ENCODE results near the gene TBL2.
"Not testable (repeated sequence)": the region's sequence is repeated elsewhere in the genome, so short reads cannot be mapped to it uniquely, and the experiment has no call there.

TBL2 gene

DNA sequence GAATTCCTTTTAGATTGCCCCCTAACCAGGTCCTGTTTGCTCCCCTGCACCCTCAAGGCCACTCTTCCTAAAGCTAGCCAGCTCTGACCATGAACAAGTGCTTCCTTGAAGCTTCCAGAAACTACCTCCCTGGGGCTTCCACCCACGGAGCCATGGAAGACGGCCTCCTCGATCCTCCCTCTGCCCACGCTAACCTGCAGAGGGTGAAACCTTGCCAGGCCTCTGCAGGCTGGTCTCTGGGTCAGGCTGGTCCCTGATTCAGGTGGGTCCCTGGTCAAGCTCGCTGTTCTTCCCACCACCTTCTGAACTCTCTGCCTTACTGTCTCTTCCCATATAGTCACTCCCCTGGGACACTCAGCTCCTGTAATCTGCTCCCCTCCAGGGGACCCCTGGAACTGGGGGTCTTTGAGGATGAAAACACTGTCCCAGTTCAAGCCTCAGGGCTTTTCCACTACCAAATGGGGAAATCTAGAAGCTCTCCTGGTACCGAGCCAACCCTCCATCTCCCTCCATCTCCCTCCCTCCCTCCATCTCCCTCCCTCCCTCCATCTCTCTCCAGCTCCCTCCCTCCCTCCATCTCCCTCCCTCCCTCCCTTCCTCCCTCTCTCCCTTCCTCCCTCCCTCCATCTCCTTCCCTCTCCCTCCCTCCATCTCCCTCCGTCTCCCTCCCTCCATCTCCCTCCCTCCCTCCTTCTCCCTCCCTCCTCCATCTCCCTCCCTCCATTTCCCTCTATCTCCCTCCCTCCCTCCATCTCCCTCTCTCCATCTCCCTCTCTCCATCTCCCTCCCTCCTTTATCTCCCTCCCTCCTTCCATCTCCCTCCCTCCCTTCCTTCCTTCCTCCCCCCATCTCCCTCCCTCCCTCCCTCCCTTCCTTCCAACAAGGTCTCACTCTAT, 43.0 kb upstream of the TBL2 start:
- H2AFZ ChIP-seq (ENCODE audit: low read depth, low read length): no peak overlapping the region
- no peaks in the 10 kb centered on the region for H4K20me1 ChIP-seq (ENCODE audit: insufficient read depth, low read length)
- H3K27me3 ChIP-seq (ENCODE audit: low read depth, low read length): peaks cover under 1% of the 10 kb centered on the region
- H3K4me3 ChIP-seq (ENCODE audit: low read length): no peak overlapping the region
- H3K9ac ChIP-seq (ENCODE audit: low read length): no peak overlapping the region
- TF ChIP-seq, protein P1, sequence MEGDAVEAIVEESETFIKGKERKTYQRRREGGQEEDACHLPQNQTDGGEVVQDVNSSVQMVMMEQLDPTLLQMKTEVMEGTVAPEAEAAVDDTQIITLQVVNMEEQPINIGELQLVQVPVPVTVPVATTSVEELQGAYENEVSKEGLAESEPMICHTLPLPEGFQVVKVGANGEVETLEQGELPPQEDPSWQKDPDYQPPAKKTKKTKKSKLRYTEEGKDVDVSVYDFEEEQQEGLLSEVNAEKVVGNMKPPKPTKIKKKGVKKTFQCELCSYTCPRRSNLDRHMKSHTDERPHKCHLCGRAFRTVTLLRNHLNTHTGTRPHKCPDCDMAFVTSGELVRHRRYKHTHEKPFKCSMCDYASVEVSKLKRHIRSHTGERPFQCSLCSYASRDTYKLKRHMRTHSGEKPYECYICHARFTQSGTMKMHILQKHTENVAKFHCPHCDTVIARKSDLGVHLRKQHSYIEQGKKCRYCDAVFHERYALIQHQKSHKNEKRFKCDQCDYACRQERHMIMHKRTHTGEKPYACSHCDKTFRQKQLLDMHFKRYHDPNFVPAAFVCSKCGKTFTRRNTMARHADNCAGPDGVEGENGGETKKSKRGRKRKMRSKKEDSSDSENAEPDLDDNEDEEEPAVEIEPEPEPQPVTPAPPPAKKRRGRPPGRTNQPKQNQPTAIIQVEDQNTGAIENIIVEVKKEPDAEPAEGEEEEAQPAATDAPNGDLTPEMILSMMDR (IDR thresholded peaks at IDR 0.05; ENCODE audit: low read depth, low read length): no peak
- no peak for TF ChIP-seq EZH2phosphoT487 (IDR thresholded peaks at IDR 0.05; ENCODE audit: low read depth)
- no peaks in the 10 kb centered on the region for H3K9me3 ChIP-seq (ENCODE audit: insufficient read depth, low read length)
- H3K79me2 ChIP-seq (ENCODE audit: low read length): no peaks in the 10 kb centered on the region
- no peak overlapping the region for H3K27ac ChIP-seq (ENCODE audit: low read length)
- H3K36me3 ChIP-seq (replicated peaks; ENCODE audit: low read depth, low read length): no peaks in the 10 kb centered on the region
- no peaks in the 10 kb centered on the region for H3K4me1 ChIP-seq (ENCODE audit: low read length)
- no peak overlapping the region for H3K4me2 ChIP-seq (ENCODE audit: low read length)

DNA sequence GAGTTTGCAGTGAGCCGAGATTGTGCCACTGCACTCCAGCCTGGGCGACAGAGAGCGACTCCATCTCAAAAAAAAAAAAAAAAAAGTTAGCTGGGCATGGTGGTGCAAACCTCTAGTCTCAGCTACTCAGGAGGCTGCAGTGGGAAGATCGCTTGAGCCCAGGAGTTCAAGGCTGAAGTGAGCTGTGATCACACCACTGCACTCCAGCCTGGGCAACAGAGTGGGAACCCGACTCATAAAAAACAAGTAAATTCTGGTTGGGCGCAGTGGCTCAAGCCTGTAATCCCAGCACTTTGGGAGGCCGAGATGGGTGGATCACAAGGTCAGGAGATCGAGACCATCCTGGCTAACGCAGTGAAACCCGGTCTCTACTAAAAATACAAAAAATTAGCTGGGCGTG, 41.0 kb upstream of the TBL2 start:
- H3K4me3 ChIP-seq (ENCODE audit: low read length); H3K4me2 ChIP-seq (ENCODE audit: low read length); H3K4me1 ChIP-seq (ENCODE audit: low read length); H2AFZ ChIP-seq (ENCODE audit: low read depth, low read length); H3K79me2 ChIP-seq (ENCODE audit: low read length); H3K27ac ChIP-seq (ENCODE audit: low read length); H3K9me3 ChIP-seq (ENCODE audit: insufficient read depth, low read length); H3K36me3 ChIP-seq (replicated peaks; ENCODE audit: low read depth, low read length); H3K9ac ChIP-seq (ENCODE audit: low read length); H4K20me1 ChIP-seq (ENCODE audit: insufficient read depth, low read length); H3K27me3 ChIP-seq (ENCODE audit: low read depth, low read length): not testable (repeated sequence)

DNA sequence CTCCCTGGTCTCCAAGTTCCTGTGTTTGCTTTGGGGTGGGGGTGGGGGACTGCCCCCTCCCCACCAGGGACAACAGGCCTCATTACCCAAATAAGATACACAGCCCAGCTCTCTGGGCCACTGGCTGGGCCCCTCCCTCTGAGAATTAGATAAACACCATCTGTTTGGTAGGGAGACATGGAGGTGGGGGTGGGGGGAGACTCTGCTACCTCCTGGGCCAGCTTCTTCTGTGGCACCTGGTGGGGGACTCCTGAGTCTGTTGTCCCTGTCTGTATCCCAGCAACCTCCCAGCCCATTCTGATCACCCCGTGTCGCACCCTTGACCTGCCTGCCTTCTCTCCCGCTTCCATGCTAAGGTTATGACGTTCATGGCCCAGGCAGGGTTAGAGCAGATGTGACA, 40.2 kb upstream of the TBL2 start:
- Histone ChIP-seq H3K9ac (ENCODE audit: low read length) (no peak overlapping the region), H3K36me3 (replicated peaks; ENCODE audit: low read depth, low read length) (no peaks in the 10 kb centered on the region), H3K9me3 (ENCODE audit: insufficient read depth, low read length) (no peaks in the 10 kb centered on the region), H3K27me3 (ENCODE audit: low read depth, low read length) (no peaks in the 10 kb centered on the region), H3K4me2 (ENCODE audit: low read length) (no peak overlapping the region), H2AFZ (ENCODE audit: low read depth, low read length) (no peak overlapping the region), H3K79me2 (ENCODE audit: low read length) (no peaks in the 10 kb centered on the region), H3K4me1 (ENCODE audit: low read length) (peaks cover 3% of the 10 kb centered on the region; the same call in 1 of the 2 replicates), H3K27ac (ENCODE audit: low read length) (no peak overlapping the region), H4K20me1 (ENCODE audit: insufficient read depth, low read length) (no peaks in the 10 kb centered on the region), H3K4me3 (ENCODE audit: low read length) (no peak overlapping the region)
- TF ChIP-seq, protein P1 (IDR thresholded peaks at IDR 0.05; ENCODE audit: low read depth, low read length): no peak

DNA sequence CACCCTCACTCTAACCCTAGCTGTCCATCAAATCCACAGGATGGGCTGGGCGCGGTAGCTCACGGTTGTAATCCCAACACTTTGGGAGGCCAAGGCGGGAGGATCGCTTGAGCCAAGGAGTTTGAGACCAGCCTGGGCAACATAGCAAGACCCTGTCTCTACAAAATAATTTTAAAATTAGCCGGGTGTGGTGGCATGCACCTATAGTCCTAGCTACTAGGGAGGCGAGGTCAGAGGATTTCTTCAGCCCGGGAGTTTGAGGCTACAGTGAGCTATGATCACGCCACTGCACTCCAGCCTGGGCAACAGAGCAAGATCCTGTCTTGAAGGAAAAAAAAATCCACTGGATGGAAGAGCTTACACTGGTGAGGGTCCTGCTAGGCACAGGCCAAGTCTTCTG, 39.1 kb upstream of the TBL2 start:
- not testable (repeated sequence) for H3K9ac ChIP-seq (ENCODE audit: low read length); H3K79me2 ChIP-seq (ENCODE audit: low read length); H3K4me3 ChIP-seq (ENCODE audit: low read length); H3K27me3 ChIP-seq (ENCODE audit: low read depth, low read length); H2AFZ ChIP-seq (ENCODE audit: low read depth, low read length); H4K20me1 ChIP-seq (ENCODE audit: insufficient read depth, low read length); H3K27ac ChIP-seq (ENCODE audit: low read length); H3K4me2 ChIP-seq (ENCODE audit: low read length); H3K4me1 ChIP-seq (ENCODE audit: low read length); H3K9me3 ChIP-seq (ENCODE audit: insufficient read depth, low read length); H3K36me3 ChIP-seq (replicated peaks; ENCODE audit: low read depth, low read length)

DNA sequence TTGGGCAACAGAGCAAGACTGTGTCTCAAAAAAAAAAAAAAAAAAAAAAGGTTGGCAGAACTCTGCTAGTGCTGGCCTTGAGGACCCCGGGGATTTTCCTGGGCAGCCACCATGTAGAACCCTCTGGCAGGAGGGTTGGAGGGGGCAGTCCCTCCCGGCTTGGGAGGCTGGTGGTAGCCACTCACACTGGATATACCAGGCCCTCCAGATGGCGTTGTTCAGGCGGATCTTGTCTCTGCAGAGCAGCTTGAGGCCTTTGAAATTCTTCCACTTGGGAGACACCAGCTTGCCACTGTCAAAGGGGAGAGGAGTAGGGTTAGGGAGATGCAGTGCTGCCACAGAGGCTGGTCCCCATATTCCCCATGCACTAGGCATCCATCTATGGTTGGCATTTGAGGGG, 37.5 kb upstream of the TBL2 start:
- Histone ChIP-seq H3K27me3 (ENCODE audit: low read depth, low read length) (no peaks in the 10 kb centered on the region), H3K9me3 (ENCODE audit: insufficient read depth, low read length) (no peaks in the 10 kb centered on the region), H3K9ac (ENCODE audit: low read length) (no peak overlapping the region), H4K20me1 (ENCODE audit: insufficient read depth, low read length) (no peaks in the 10 kb centered on the region), H2AFZ (ENCODE audit: low read depth, low read length) (no peak overlapping the region), H3K4me3 (ENCODE audit: low read length) (no peak overlapping the region), H3K36me3 (replicated peaks; ENCODE audit: low read depth, low read length) (no peaks in the 10 kb centered on the region), H3K4me1 (ENCODE audit: low read length) (peaks cover 3% of the 10 kb centered on the region; the same call in 1 of the 2 replicates), H3K4me2 (ENCODE audit: low read length) (no peak overlapping the region), H3K27ac (ENCODE audit: low read length) (no peak overlapping the region), H3K79me2 (ENCODE audit: low read length) (no peaks in the 10 kb centered on the region)
- TF ChIP-seq EZH2phosphoT487 (IDR thresholded peaks at IDR 0.05; ENCODE audit: low read depth): no peak
- TF ChIP-seq, protein P1 (IDR thresholded peaks at IDR 0.05; ENCODE audit: low read depth, low read length): peak; percentile 25; the same call in 1 of the 2 replicates

DNA sequence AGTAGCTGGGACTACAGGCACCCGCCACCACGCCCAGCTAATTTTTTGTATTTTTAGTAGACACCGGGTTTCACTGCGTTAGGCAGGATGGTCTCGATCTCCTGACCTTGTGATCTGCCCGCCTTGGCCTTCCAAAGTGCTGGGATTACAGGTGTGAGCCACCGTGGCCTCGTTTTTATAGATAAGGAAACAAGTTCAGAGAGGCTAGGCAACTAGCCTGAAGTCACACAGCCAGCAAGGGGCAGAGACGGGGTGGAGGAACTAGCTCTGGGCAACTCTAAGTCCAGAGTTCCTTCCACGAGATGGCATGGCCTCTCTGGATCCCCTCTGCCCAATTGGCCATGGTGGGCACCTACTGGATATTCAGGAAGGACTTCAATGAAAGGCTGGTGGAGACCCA, 36.6 kb upstream of the TBL2 start:
- not testable (repeated sequence) for H3K27me3 ChIP-seq (ENCODE audit: low read depth, low read length); H3K27ac ChIP-seq (ENCODE audit: low read length); H3K79me2 ChIP-seq (ENCODE audit: low read length); H3K4me1 ChIP-seq (ENCODE audit: low read length); H3K36me3 ChIP-seq (replicated peaks; ENCODE audit: low read depth, low read length); H3K4me2 ChIP-seq (ENCODE audit: low read length); H3K9ac ChIP-seq (ENCODE audit: low read length); H2AFZ ChIP-seq (ENCODE audit: low read depth, low read length); H4K20me1 ChIP-seq (ENCODE audit: insufficient read depth, low read length); H3K4me3 ChIP-seq (ENCODE audit: low read length); H3K9me3 ChIP-seq (ENCODE audit: insufficient read depth, low read length)
